SU-DHL-6 (cell line): ENCODE measurements around the gene LINGO3.

Experiments used
- EZH2phosphoT487 ChIP-seq: fragments of 200-600 bp; sonication (generic), shearing (Covaris generic); conservative IDR thresholded peaks from 2 replicates; pipeline ENCODE4 v1.6.1; 2018; ENCODE audit warnings: mild to moderate bottlenecking, antibody characterized with exemption, low read length, moderate library complexity, mixed read lengths
- TF ChIP-seq, protein P1 (sequence below): fragments of 200-600 bp; sonication (generic); IDR thresholded peaks from one replicate; pipeline ENCODE4 v1.5.1; 2017; ENCODE audit warnings: antibody characterized with exemption, mild to moderate bottlenecking, low read length, moderate library complexity; ENCODE audit not compliant: insufficient read depth, poor library complexity, severe bottlenecking

DNA sequence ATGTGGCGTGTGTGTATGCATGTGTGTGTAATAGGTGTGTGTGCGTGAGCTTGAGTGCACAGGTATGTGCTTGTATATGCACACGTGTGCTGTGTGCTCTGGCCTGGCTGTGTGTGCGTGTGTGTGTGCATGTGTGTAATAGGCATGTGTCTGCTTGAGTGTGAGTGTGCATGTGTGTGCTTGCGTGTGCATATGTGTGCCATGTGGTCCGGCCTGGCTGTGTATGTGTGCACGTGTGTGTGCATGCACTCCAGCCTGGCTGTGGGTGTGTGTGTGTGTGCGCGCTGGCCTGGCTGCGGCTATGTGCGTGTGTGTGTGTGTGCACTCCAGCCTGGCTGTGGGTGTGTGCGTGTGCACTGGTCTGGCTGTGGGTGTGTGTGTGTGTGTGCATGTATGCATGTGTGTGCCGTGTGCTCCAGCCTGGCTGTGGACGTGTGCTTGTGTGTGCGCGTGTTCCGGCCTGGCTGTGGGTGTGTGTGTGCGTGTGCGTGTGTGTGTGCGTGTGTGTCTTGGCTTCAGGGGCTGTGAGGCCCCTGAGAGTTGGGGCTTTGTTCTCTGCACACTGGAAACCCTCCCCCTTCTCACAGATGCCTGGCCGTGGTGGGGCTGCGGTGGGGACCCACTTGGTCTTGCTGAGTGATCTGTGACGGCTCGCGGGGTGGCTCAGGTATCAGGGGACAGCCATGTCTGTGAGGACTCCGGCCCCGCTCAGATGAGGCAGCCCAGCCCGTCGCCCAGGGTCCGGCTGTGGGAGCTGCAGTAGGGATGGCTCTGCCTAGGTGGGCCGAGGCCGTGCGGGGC lies 28.8 kb upstream of the LINGO3 start:
- TF ChIP-seq, protein P1, sequence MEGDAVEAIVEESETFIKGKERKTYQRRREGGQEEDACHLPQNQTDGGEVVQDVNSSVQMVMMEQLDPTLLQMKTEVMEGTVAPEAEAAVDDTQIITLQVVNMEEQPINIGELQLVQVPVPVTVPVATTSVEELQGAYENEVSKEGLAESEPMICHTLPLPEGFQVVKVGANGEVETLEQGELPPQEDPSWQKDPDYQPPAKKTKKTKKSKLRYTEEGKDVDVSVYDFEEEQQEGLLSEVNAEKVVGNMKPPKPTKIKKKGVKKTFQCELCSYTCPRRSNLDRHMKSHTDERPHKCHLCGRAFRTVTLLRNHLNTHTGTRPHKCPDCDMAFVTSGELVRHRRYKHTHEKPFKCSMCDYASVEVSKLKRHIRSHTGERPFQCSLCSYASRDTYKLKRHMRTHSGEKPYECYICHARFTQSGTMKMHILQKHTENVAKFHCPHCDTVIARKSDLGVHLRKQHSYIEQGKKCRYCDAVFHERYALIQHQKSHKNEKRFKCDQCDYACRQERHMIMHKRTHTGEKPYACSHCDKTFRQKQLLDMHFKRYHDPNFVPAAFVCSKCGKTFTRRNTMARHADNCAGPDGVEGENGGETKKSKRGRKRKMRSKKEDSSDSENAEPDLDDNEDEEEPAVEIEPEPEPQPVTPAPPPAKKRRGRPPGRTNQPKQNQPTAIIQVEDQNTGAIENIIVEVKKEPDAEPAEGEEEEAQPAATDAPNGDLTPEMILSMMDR: no peak
- no peak for TF ChIP-seq EZH2phosphoT487
